ENCODE results near the gene PKLR.

The PKLR gene

GRCh38 chr1:155267373-155267772 lies 33.9 kb downstream of the PKLR start:
- ATAC-seq (replicated peaks) = no peak
- peaks cover 56 to 68% of the 10 kb centered on the region in 2 donors for H3K36me3 Mint-ChIP-seq
- H3K4me1 Mint-ChIP-seq = peaks cover 17 to 41% of the 10 kb centered on the region in 2 donors
- no peak for DNase-seq
- no peaks in the 10 kb centered on the region for H3K27me3 Mint-ChIP-seq
- H3K4me3 Mint-ChIP-seq = no peak overlapping the region
- no peak overlapping the region for H3K27ac Mint-ChIP-seq
- no peaks in the 10 kb centered on the region for H3K9me3 Mint-ChIP-seq

- Mint-ChIP-seq H3K4me1 (peaks cover 18 to 45% of the 10 kb centered on the region in 2 donors), H3K36me3 (peaks cover 64 to 75% of the 10 kb centered on the region in 2 donors), H3K27ac (peak overlapping the region; percentile 3), H3K4me3 (no peak overlapping the region), H3K9me3 (no peaks in the 10 kb centered on the region), H3K27me3 (no peaks in the 10 kb centered on the region)
- ATAC-seq (replicated peaks) (no peak), DNase-seq (no peak)
Measured at GRCh38 chr1:155266553-155266952, 34.7 kb downstream of the PKLR start.

GRCh38 chr1:155263067-155263466 lies 38.2 kb downstream of the PKLR start:
- H3K9me3 Mint-ChIP-seq = no peaks in the 10 kb centered on the region
- H3K27ac Mint-ChIP-seq = peak overlapping the region; percentile 98
- H3K4me3 Mint-ChIP-seq = no peak overlapping the region
- DNase-seq (no peak), ATAC-seq (replicated peaks) (no peak)
- H3K36me3 Mint-ChIP-seq = peaks cover 63 to 68% of the 10 kb centered on the region in 2 donors
- peaks cover 25 to 52% of the 10 kb centered on the region in 2 donors for H3K4me1 Mint-ChIP-seq
- no peaks in the 10 kb centered on the region for H3K27me3 Mint-ChIP-seq

- Mint-ChIP-seq H3K27ac (peak within 1 kb of the TSS; percentile 98), H3K27me3 (no peaks in the 10 kb centered on the region), H3K4me3 (peak within 1 kb of the TSS; percentile 97), H3K36me3 (peaks cover 62 to 67% of the 10 kb centered on the region in 2 donors), H3K4me1 (peaks cover 26 to 58% of the 10 kb centered on the region in 2 donors), H3K9me3 (no peaks in the 10 kb centered on the region)
- DNase-seq (peak; percentile 91), ATAC-seq (replicated peaks) (peak; percentile 97)
Measured at GRCh38 chr1:155261852-155262673, 39.2 kb downstream of the PKLR start, which contains the start of gene SCAMP3. SCAMP3 (minus strand) TSS chr1:155262360; CDS start chr1:155262151, 209 bp downstream.

GRCh38 chr1:155261493-155261851 lies 39.8 kb downstream of the PKLR start:
- DNase-seq (no peak), ATAC-seq (replicated peaks) (peak; percentile 28 to 53)
- Mint-ChIP-seq H3K4me3 (peak overlapping the region; percentile 97), H3K27me3 (no peaks in the 10 kb centered on the region), H3K4me1 (peaks cover 32 to 62% of the 10 kb centered on the region in 2 donors), H3K27ac (peak overlapping the region; percentile 98), H3K9me3 (no peaks in the 10 kb centered on the region), H3K36me3 (peaks cover 61 to 69% of the 10 kb centered on the region in 2 donors)

GRCh38 chr1:155260276-155260675 lies 41.0 kb downstream of the PKLR start:
- no peak for ATAC-seq (replicated peaks)

GRCh38 chr1:155256058-155256852 lies 45.0 kb downstream of the PKLR start:
- Mint-ChIP-seq H3K4me1 (peaks cover 42 to 57% of the 10 kb centered on the region in 2 donors), H3K9me3 (no peaks in the 10 kb centered on the region), H3K27ac (peak overlapping the region; percentile 78)

More at GRCh38 chr1:155260276-155260675, 41.0 kb downstream of the PKLR start:
- Mint-ChIP-seq H3K9me3 (no peaks in the 10 kb centered on the region), H3K4me1 (peaks cover 42 to 69% of the 10 kb centered on the region in 2 donors), H3K27ac (peak overlapping the region; percentile 4), H3K27me3 (no peaks in the 10 kb centered on the region), H3K36me3 (peaks cover 52 to 69% of the 10 kb centered on the region in 2 donors), H3K4me3 (peak overlapping the region in 1 of 2 donors; percentile 97)
- DNase-seq = no peak

GRCh38 chr1:155255243-155256007 lies 45.8 kb downstream of the PKLR start, which contains the start of gene ENTREP3:
ENTREP3 (minus strand) TSS chr1:155255483; CDS start chr1:155254877, 606 bp downstream.
- peak; percentile 69 for DNase-seq
- H3K36me3 Mint-ChIP-seq = peaks cover 18 to 40% of the 10 kb centered on the region in 2 donors
- H3K27me3 Mint-ChIP-seq = no peaks in the 10 kb centered on the region
- no peaks in the 10 kb centered on the region for H3K9me3 Mint-ChIP-seq
- ATAC-seq (replicated peaks) = peak; percentile 70 to 76
- H3K4me1 Mint-ChIP-seq = peaks cover 42 to 55% of the 10 kb centered on the region in 2 donors
- H3K27ac Mint-ChIP-seq = peak within 1 kb of the TSS; percentile 87
- H3K4me3 Mint-ChIP-seq = peak within 1 kb of the TSS; percentile 87 to 95

More at GRCh38 chr1:155256058-155256852, 45.0 kb downstream of the PKLR start:
- peaks cover 23 to 44% of the 10 kb centered on the region in 2 donors for H3K36me3 Mint-ChIP-seq
- peak overlapping the region; percentile 87 to 95 for H3K4me3 Mint-ChIP-seq
- ATAC-seq (replicated peaks) (no peak), DNase-seq (no peak)
- no peaks in the 10 kb centered on the region for H3K27me3 Mint-ChIP-seq

- H3K4me3 Mint-ChIP-seq = peak overlapping the region; percentile 87 to 95
- H3K36me3 Mint-ChIP-seq = peaks cover 13 to 34% of the 10 kb centered on the region in 2 donors
- DNase-seq = no peak
- H3K4me1 Mint-ChIP-seq = peaks cover 40 to 55% of the 10 kb centered on the region in 2 donors
- peak; percentile 1 to 10 for ATAC-seq (replicated peaks)
- peak overlapping the region; percentile 87 for H3K27ac Mint-ChIP-seq
- H3K27me3 Mint-ChIP-seq = no peaks in the 10 kb centered on the region
- H3K9me3 Mint-ChIP-seq = no peaks in the 10 kb centered on the region
Measured at GRCh38 chr1:155254714-155255242, 46.5 kb downstream of the PKLR start.

- peaks cover 13 to 34% of the 10 kb centered on the region in 2 donors for H3K36me3 Mint-ChIP-seq
- peaks cover 40 to 55% of the 10 kb centered on the region in 2 donors for H3K4me1 Mint-ChIP-seq
- H3K27me3 Mint-ChIP-seq = no peaks in the 10 kb centered on the region
- peak overlapping the region; percentile 87 for H3K27ac Mint-ChIP-seq
- DNase-seq (no peak), ATAC-seq (replicated peaks) (no peak)
- H3K9me3 Mint-ChIP-seq = no peaks in the 10 kb centered on the region
- peak overlapping the region; percentile 87 to 95 for H3K4me3 Mint-ChIP-seq
Measured at GRCh38 chr1:155254228-155254713, 47.0 kb downstream of the PKLR start.

GRCh38 chr1:155253797-155254196 lies 47.4 kb downstream of the PKLR start:
- ATAC-seq (replicated peaks) (no peak), DNase-seq (no peak)
- peaks cover 13 to 34% of the 10 kb centered on the region in 2 donors for H3K36me3 Mint-ChIP-seq
- H3K4me1 Mint-ChIP-seq = peaks cover 40 to 55% of the 10 kb centered on the region in 2 donors
- H3K9me3 Mint-ChIP-seq = no peaks in the 10 kb centered on the region
- H3K27me3 Mint-ChIP-seq = no peaks in the 10 kb centered on the region
- peak overlapping the region; percentile 87 for H3K27ac Mint-ChIP-seq
- H3K4me3 Mint-ChIP-seq = peak overlapping the region; percentile 87 to 95

- Mint-ChIP-seq H3K27ac (no peak overlapping the region), H3K27me3 (no peaks in the 10 kb centered on the region), H3K9me3 (no peaks in the 10 kb centered on the region), H3K4me3 (peak overlapping the region; percentile 11 to 95), H3K4me1 (peaks cover 40 to 55% of the 10 kb centered on the region in 2 donors), H3K36me3 (peaks cover 11 to 30% of the 10 kb centered on the region in 2 donors)
- ATAC-seq (replicated peaks) (no peak), DNase-seq (no peak)
Measured at GRCh38 chr1:155253208-155253607, 48.0 kb downstream of the PKLR start.

GRCh38 chr1:155251566-155251965 lies 49.7 kb downstream of the PKLR start:
- no peak overlapping the region for H3K4me3 Mint-ChIP-seq
- H3K27me3 Mint-ChIP-seq = no peaks in the 10 kb centered on the region
- H3K36me3 Mint-ChIP-seq = peaks cover 3 to 24% of the 10 kb centered on the region in 2 donors
- H3K9me3 Mint-ChIP-seq = no peaks in the 10 kb centered on the region
- no peak overlapping the region for H3K27ac Mint-ChIP-seq
- DNase-seq = no peak
- no peak for ATAC-seq (replicated peaks)
- H3K4me1 Mint-ChIP-seq = peaks cover 35 to 44% of the 10 kb centered on the region in 2 donors

Data from stimulated activated naive B cell treated with anti-CD40 and anti-IgM and Interleukin-4, amounts not matched to agents 10 μg/mL and 1 μg/mL and 100 μg/mL, for 72 hours (primary cell).